ENCODE results near the gene CBL.

DNA sequence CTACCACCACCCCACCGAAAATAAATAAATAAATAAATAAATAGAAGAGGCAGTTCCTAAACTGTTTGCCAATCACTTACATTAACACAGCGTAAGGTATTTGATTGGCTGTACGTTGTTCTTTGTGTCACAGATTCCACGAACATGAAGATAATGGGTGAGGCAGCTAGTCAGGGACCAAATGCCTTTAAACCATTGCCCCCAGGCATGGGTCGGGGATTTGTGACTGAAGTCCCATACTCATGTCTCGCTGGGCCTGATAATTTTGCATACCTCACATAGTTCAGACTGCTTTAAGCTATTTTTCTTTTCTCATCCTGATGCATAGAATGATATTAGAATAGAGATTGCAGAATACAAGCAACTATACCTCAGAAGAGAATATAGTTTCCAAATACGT, 3.6 kb upstream of the CBL start:
- no peak for TF ChIP-seq NR1H2 (CRISPR knock-in tag; IDR thresholded peaks at IDR 0.05)
- TF ChIP-seq, protein P1, sequence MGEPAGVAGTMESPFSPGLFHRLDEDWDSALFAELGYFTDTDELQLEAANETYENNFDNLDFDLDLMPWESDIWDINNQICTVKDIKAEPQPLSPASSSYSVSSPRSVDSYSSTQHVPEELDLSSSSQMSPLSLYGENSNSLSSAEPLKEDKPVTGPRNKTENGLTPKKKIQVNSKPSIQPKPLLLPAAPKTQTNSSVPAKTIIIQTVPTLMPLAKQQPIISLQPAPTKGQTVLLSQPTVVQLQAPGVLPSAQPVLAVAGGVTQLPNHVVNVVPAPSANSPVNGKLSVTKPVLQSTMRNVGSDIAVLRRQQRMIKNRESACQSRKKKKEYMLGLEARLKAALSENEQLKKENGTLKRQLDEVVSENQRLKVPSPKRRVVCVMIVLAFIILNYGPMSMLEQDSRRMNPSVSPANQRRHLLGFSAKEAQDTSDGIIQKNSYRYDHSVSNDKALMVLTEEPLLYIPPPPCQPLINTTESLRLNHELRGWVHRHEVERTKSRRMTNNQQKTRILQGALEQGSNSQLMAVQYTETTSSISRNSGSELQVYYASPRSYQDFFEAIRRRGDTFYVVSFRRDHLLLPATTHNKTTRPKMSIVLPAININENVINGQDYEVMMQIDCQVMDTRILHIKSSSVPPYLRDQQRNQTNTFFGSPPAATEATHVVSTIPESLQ (CRISPR knock-in tag; IDR thresholded peaks at IDR 0.05), result no peak
